Pons (tissue), 1 donor: ENCODE data around the gene TRIP12.
A peak's percentile ranks its signal among the peaks of the same experiment; 100 is the strongest.
"Not testable (repeated sequence)": the region's sequence is repeated elsewhere in the genome, so short reads cannot be mapped to it uniquely, and the experiment has no call there.

Source experiments
- DNase-seq: peaks from one replicate; pipeline ENCODE4 v3.0.0-alpha.2; 2016; ENCODE audit warnings: low spot score

The TRIP12 gene

DNA sequence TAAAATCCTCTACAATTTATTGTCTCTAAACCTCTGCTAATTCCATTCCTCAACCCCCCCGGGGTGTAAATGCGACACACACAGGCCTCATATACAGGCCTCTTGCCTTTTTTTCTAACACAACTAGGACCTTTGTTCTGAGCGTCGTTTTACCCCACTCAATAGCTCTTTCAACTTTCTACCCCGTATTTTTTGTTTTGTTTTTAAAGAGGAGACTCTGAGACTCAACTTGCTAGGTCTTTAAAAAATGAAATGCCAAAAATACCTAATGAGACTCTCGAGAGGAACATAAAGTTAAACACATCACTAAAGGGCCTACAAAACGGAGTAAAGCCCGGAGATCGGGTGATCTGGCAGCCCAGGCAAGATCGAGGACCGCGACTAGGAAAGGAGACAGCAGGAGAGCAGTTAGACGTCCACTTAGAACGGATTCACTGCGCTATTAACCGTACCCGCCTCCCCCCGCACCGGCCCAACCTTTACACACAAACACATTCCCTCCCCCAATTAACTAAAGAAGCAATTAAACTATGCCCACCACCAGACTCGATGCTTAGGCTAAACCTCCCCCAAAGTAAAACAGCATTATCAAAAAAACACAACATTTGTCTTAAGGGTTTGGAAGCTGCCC, 1.7 kb downstream of the TRIP12 start:
- DNase-seq: peak; percentile 76

DNA sequence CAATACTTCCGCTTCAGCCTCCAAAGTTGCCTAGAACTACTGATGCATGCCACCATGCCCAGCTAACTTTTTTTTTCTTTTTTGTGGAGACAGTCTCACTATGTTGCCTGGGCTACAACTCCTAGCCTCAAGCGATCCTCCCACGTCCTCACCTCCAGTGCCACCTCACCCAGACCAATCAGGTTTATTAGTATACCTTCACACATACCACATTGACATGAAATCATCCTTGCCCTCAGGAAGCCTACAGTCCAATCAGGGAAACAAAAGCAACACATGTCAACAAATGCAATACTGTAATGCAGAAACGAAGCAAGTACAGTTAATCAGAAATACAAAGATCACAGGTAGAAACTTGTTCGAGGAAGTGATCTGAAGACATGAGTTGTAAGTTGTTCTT, 4.0 kb downstream of the TRIP12 start:
- no peak for DNase-seq

DNA sequence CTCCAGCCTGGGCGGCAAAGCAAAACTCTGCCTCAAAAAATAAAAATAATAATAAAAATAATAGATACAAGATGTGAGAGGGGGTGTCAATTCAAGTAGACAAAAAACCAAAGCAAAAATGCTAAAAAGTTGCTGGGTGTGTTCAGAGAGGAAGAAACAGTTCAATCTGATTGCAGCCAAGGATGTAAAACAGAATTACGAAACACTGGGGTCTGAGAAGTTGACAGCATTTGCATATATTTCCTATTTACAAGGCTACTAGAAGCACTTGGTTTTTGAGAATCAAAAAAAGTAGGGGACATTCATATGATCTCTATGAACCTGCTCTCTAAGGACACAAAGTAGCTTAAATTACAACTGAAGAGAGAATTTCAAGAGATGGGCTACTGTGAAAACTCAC, 7.6 kb downstream of the TRIP12 start:
- DNase-seq: no peak

DNA sequence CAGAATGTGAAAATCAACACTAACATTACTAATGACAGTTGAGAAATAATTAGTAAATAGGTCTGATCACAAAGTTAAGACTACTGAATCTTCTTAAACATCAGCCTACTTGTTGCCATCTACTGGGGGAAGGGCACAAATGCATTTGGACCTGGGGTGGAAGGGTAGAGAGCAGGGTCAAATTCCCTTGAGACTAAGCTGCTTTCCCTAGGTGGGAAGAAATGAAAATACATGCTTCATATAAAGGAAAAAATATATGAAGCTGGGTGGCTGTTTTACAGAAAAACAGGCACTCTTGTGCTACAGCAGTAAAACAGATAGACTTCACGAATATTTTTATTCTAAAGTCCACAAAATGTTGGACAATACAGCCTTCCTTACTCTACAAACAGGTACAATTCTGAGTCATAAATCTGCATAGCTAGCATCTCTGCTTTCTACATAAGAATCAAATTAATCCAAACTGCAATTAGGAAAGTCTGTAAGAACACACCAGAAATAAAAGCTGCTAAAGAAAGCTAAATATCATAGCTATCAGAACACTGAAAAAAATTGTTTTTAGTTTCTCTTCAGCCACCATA, 10.9 kb downstream of the TRIP12 start:
- peak; percentile 58 for DNase-seq

DNA sequence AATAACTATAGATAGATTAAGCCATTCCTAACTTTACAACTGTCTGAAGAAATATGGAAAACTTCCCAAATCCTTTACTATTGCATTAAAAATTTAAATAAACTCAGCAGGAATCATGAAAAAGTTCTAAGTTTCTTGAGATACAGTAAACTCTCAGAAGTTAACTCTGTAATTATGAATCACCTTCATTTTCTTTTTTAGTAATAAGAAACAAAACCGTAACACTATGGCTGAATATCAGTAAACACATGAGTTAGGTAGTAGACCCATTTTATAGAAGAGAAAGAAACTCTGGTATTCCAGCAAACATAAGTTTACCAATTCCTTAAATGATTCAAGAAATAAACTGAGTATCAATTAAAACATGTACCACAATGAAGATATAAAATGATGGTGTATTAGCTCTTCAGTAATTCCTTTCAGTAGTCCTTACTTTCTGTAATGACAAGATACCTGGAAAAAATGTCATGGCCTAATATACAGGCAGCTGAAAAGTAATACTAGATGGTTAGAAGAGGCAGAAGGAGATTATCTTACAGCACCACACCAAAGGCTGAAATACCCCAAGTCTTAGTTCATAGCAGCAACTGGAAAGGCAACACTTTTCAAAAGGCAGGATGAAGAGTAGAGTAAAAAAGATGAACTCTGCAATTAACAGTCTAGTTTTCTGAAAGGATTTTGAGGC, 11.5 kb downstream of the TRIP12 start:
- no peak for DNase-seq

DNA sequence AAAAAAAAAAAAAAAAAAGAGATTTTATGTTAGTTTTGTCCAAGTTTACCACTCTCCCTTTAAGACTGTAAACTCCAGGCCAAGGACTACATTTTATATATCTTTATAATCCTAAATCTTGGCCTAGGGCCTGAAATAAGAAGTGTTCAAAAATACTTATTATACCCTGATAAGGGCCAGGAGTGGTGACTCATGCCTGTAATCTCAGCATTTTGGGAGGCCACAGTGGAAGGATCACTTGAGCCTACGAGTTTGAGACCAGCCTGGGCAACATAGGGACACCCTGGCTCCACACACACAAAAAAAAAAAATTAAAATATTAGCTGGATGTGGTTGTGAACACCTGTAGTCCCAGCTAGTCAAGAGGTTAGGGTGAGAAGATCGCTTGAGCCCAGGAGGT, 12.7 kb downstream of the TRIP12 start:
- no peak for DNase-seq

DNA sequence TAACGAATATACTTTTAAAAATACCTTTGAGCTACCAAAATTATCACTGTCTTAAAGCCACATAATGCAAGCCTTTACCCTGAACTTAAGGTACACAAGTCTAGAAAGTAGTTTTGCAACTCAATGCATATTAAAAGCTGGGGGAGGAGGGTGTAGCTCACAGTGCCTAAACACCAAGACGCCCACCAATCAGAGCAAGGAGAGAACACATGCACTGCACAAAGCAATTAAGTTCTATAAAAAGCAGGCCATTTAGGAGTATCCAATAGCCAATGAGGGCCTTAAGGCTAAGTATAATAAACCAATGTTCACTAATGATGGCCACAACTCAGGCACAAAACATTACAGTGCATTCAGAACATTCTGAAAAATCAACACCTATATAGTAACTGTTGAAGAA, 16.2 kb downstream of the TRIP12 start:
- no peak for DNase-seq

DNA sequence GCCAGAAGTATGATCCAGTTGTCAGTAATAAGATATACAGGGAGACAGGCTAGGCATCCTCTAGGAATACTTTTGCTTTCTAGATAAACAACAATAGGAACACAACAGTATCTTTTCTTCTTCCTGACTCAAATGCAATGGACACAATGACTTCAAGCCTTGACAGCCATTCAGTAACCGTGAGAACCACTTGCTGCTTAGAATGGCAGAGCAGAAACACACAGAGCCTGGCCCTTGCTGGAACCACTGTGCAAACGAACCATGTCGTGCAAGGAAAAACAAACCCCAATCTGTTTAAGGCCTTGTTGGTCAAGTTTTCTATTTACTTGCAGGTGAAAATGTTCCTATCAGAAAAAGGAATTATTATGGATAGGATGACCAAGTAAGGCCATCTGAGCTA, 18.8 kb downstream of the TRIP12 start:
- peak; percentile 37 for DNase-seq

DNA sequence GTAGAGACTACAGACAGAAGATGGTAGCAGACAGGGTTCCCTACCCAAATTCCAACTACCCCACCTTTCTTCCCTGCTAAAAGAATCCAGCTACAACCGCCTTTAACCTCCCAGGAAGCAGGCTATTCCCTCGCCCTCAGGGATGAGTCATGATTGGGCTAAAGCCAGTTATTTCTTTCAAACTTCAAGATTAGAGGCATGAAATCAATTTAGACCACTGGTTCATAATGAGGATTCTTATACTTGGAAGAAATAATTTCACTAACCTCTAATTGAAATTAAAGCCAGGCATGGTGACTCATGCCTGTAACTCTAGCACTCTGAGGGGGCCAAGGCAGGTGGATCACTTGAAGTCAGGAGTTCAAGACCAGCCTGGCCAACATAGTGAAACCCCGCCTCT, 20.0 kb downstream of the TRIP12 start:
- DNase-seq: peak; percentile 12

DNA sequence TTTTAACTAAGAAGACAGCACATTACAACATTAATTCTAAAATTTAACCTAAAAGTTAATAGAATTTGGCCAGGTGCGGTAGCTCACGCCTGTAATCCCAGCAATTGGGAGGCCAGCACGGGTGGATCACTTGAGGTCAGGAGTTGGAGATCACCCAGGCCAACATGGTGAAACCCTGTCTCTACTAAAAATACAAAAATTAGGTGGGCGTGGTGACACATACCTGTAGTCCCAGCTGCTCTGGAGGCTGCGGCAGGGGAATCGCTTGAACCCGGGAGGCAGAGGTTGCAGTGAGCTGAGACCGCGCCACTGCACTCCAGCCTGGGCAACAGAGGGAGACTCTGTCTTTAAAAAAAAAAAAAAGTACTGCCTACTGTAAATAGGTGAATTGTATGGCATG, 21.3 kb downstream of the TRIP12 start:
- DNase-seq: not testable (repeated sequence)

DNA sequence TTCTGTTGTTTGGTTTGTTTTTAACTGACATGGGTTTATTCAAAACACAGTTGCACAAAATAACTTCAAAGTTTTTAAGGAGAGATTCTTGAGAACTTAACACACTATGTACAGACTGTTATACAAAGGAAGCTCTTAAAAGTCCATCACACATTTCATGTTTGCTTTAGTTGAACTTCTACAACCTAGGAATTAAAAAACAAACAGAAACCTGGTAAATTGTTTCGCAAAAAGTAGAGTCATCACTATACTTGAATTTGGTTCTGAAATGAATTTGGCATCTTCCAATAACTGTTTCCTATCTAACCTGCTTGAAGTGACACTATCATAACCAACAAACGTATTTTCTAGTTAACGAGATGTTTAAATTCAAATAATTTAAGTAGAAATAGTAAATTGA, 21.8 kb downstream of the TRIP12 start:
- no peak for DNase-seq

DNA sequence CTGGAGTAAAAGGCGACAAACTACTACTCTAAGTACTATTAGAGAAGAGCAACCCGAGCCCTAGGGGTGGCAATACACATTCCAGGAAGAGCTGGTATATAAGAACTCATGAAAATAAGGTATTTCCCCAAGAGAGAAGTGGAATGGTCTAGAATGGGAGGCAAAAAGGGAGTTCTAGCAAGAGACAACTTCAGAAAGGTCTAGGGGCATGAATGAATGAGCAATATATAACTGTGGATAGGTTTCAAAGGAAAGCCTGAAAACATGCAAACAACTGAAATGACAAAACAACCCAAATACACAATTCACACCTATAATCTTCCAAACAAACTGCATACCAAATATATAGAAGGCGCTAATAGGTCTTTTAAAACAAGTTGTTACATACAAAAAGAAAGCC, 22.2 kb downstream of the TRIP12 start:
- DNase-seq: no peak

DNA sequence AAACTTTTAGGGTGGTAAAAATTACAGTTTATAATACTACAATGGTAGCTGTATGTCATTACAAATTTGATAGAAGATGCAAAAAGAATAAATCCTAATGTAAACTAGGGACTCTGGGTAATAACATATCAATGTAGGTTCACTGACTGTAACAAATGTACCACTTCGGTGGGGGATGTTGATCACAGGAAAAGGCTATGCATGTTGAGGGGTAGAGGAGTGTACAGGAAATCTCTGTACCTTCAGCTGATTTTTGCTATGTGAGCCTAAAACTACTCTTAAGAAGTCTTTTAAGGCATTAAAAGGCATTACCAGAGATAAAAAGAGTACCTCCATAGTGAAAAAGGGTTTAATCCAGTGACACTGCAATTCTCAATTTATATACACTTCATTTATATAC, 25.0 kb downstream of the TRIP12 start:
- DNase-seq: no peak

DNA sequence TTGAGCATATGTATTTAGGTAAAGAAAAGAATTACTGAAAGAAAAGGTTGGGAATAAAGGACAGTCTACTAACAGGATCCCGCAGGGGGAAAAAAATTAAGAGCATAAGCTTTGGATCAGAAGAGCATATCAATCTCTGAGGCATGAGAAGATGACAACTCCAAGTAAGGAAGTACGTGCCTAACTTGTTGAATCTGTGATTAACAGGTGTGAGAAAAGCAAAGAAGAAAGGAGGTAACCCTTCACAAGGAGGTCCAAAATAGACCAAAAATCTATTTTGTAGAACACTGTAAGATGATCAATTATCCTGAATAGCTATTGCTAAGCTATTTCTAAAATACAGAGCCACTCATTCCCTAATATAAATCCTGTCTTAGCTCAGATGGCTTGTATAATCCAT, 32.8 kb downstream of the TRIP12 start:
- no peak for DNase-seq

DNA sequence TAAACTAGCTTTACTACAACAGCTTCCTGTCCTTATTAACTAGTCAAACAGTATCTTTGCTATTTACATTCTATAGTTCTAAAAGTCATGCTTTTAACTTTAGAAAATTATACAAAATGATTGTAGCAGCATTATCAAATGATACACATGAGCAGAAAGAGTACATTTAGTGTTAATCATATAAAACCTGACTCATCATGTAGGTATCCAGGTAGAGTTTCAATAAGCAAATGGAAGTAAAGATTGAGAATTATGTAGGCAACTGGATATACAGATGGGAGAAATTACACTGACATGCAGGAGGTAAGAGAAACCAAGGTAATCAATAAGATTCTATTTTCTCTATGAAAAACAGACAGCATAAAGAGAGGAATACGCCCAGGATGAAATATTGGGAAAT, 33.8 kb downstream of the TRIP12 start:
- DNase-seq: no peak

DNA sequence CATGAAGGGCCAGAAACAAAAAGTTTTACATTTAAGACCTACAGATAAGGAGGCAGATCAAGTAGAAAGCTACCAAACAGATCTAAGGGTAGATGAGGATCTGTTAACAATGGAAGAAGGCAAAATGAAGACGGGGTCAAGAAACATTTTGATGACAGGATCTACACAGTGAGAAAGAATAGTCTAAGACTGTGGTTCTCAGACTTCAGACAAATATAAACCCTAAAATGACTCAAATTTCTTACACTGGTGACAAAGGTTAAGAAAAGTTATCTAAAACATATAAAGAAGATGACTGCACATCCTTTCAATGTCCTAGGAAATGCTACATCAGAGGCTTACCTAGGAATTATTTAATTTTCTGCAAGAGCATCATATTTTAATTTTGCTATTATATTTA, 34.4 kb downstream of the TRIP12 start:
- DNase-seq: no peak

DNA sequence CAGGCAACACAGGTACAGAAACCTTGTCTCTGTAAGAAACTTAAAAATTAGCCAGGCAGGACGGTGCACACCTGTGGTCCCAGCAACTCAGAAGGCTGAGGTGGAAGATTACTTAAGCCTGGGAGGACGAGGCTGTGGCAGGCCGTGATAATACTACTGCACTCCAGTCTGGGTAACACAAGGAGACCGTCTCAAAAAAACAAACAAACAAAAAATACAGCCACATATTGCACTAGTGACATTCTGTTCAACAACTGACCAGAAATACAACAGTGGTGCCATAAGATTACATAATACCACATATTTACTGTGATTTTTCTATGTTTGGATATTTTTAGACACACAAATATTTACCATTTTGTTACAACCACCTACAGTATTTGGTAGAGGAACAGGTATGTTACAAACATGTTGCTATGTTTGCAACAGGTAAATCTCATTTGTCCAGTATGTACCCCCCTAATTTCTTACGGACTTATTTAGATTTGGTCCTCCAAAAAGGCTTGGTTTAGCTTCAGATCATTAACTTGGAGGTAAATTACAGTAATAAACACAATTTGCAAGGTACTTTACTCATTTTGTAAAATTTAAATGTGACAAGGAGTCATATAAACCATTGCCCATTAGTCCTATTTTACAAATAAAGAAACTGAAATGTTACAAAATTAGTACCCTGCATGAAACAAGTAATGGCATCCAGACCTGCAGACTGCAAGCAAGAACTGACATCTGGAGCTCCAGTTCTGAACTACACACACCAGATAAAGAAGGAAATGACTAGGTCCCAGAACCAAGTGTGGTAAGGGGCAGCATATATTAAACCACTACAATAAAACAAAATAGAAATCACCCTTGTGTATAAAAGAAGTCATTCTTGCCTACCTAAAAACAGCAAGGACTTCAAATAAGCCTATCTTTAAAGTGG, 36.8 kb downstream of the TRIP12 start:
- DNase-seq: no peak

DNA sequence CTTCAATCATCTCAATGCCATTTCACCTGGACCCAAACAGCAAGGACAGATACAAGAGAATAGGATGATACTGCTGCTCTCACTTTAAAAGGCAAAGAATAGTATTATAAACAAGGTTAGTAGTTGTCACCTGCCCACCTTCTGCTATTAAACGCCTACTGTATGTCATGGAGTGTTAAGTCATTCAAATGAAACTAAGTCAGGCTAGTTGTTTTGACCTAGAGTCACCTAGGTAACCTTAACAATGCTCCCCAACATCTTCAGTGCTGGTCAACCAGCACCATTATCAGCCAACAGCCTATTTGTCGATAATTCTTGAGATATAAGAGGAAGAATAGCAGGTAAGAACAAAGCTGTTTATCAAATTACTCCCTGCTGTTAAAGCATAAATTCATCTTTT, 39.2 kb downstream of the TRIP12 start:
- DNase-seq: no peak

DNA sequence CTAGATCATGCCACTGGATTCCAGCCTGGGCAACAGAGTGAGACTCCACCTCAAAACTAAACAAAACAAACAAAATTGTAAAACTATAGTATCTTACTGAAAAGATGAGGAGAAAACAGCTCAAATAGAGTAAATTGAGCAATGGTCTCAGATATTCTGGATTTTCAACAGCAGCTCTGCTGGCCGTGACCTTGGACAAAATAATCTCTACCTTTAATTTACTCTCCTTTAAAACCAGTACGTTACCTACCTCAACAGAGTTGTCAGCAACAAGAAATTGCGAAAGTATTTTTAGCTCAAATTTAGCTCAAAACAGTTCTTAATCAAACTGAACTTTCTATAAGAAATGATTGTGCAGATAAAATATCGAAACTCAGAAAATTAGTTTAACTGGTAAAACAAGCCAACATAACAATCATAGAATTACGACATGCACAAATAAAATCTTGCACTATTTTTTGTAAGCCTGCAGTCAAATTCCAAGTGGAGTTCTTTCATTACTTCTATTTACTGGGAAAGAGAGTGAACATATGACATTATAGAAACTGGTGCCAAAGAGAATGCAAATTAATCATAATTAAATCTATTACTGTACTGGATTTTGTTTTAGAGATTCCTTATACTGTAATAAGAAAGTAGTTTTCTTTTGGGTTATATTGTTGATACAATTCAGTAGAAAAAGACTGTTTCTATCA, 40.8 kb downstream of the TRIP12 start:
- DNase-seq: no peak

DNA sequence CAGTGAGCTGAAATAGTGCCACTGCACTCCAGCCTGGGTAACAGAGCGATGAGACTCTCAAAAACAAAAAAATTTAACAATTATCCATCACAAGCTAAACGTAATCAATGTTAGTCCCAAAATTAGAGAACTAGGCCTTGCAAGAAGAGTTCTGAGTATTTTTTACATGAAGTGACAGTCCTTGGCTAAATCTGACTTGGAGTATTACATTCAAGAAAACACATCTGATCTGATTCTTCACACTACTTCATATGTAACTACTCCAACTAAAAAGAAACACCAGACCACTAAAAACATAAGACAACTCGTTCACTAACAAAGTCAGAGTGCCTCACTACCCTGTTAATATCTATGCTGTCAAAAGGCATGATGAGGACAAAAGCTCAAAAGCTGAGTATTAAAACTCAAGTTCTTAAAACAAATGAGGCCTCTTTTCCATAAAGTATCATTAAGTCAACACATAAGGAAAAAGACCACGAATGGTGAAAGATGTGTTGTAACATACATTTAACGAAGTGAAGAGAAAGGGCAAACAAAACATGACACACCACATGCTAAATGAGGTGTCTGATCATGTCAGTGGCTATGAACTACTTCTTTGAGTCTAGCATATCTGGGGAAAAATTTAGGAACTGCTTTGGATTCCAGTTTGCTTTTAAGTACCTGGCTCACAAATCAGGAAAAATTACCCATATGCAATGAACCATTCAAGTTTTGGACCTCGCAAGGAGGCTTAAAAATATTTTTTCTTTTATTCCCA, 42.4 kb downstream of the TRIP12 start:
- no peak for DNase-seq

DNA sequence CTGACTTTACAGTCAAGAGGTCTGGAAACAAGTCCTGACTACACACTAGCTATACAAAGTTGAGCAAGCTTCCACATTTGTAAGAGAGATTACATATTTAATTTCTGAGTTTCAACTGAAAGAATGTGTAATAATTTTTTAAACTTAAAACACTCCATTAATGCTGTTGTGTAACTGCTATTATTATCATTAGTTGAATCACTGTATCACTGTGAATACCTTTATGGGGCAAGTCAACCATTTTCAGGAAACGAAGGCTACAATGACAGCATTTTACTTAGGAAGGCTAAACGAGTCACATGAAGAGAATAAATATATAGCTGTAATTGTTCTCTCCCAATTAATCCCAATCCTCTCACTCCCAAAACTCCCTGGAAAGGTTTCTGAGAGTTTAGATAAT, 46.3 kb downstream of the TRIP12 start:
- no peak for DNase-seq
